HFF-Myc (cell line): ENCODE measurements around the gene MGAT2.

ENCODE experiments used
- DNase-seq: peaks from one replicate; pipeline ENCODE4 v3.0.0-alpha.2; 2011; ENCODE audit warnings: low read depth; ENCODE audit errors: extremely low read depth
- H3K4me3 ChIP-seq: replicated peaks from 2 replicates; pipeline ENCODE4 v1.5.1; 2011; ENCODE audit warnings: low read depth, mild to moderate bottlenecking, control low read depth, low read length
- CTCF ChIP-seq: IDR thresholded peaks from 2 replicates; pipeline ENCODE4 v1.5.1; 2012; ENCODE audit warnings: mild to moderate bottlenecking, low read depth, low read length, control low read depth; ENCODE audit errors: missing control alignments

MGAT2 gene

GRCh38 chr14:49623387-49623786, 2.8 kb downstream of the MGAT2 start:
- TF ChIP-seq CTCF, result no peak
- peak overlapping the region; percentile 87 for H3K4me3 ChIP-seq

DNA sequence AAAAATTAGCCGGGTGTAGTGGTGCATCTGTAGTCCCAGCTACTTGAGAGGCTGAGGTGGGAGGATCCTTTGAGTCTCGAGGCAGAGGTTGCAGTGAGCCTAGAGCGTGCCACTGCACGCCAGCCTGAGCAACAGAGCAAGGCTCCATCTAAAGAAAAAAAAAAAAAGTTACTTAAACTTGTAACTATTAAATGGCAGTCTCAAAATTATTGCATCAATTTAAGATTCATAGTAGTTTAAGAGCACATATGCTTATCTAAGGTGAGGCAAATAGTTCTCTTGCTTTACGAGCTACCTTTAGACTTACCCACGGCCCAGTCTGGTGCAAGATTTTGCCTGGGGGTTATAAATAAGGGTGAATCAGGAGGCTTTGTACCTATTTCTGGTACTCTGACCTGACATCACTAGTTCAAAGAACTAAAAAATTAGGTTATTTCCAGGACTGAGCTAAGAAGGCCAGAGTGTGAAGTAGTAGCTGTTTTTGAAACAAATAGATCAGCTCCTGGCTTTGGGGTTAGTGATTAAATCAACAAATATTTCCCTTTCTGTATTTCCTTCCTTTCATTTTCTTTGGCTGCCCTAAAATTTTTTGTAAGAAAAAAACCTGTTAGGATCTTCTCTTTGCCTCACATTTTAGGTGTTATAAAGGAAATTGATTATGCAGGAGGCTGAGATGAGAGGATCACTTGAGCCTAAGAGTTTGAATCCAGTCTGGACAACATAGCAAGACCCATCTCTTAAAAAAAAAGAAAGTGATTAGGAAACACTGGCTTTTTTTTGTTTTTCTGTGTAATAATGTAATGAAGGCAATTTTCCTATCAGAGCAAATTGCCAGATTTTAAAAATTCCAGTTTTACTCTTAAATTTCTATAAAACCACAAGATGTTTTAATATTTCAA, 3.6 kb downstream of the MGAT2 start:
- no peak for DNase-seq
- peak overlapping the region; percentile 87; the same call in 1 of the 2 replicates for H3K4me3 ChIP-seq
- no peak for TF ChIP-seq CTCF

More at GRCh38 chr14:49623387-49623786, 2.8 kb downstream of the MGAT2 start:
- DNase-seq, result no peak

DNA sequence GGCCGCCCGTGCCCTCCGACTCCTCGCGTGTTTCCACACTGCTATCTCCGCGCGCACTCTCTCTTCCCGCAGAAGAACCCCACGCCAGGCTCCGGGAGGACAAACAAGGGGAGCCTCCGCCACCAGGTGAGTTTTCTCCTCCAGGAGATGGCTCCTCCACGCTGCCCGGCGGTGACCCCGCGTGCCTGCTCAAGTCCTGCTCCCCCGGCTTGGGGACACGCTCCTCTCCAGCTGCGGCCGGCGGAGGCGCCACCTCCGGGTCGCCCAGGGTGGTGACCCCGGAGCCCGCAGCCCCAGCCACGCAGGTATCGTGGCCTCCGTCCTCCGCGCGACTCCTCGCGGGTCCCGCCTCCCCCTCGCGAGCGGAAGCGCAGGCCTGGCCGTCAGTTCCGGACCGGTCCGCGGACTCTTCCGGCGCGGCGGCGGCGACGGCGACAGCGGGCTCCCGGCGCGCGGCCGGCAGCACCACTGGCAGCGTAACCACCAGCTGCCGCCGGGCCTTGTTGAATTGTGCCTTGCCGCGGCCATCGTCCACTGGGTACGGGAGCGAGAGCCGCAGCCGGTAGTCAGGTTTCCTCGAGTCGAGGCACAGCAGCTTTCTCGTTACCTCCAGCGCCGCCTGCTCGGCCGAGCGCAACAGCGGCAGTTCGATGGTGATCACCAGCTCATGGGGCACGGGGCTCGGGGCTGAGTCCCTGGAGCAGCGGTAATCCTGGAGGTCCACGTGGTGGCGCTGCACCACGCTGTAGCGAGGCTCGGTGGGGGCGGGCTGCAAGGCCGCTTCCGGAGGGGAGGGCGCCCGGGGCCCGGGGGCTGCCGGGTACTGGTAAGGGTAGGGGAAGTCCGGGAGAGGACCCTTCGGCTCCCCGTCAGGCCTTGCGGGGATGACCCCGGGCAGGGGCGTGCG, 13.3 kb downstream of the MGAT2 start:
- H3K4me3 ChIP-seq, result peak overlapping the region; percentile 98
- peak; percentile 75 for DNase-seq
- peak; percentile 71 for TF ChIP-seq CTCF

- DNase-seq, result peak; percentile 49
- H3K4me3 ChIP-seq, result peak within 1 kb of the TSS; percentile 98
- TF ChIP-seq CTCF, result no peak
These were observed 14.1 kb downstream of the MGAT2 start, which contains the start of gene DNAAF2 for GRCh38 chr14:49634547-49635334. Gene DNAAF2 (minus strand): TSS chr14:49635244. CDS start chr14:49635149, 95 bp downstream.

GRCh38 chr14:49636866-49637265, 16.3 kb downstream of the MGAT2 start:
- DNase-seq, result no peak
- TF ChIP-seq CTCF, result no peak
- H3K4me3 ChIP-seq, result no peak overlapping the region

DNA sequence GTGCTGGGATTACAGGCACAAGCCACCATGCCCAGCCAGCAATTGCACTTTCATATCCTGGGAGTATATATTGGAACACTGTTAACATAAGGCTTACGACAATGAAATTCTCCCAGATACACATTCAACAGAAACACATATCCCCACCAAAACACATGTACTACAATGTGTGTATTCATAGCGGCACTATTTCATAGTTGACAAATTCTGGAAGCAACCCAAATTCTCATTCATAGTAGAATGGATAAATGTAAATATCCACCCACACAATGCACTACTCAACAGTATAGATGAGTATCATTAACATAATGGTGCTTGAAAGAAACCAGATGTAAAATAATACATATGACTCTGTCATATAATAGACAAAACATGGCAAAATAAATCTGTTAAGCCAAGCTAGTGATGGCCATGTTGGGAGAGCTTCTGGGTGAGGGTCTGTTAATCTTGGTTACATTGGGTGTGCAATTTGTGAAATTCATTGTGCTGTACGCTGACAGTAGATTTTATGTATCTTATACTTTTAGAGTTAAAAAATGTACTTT, 17.0 kb downstream of the MGAT2 start:
- DNase-seq, result no peak
- H3K4me3 ChIP-seq, result no peak overlapping the region
- TF ChIP-seq CTCF, result no peak
